ENCODE results near the gene PLEKHJ1. TPM values are rescaled to one million over a fixed set of nuclear protein-coding genes. Genes with fewer than 3 reads are reported as not detected.
A peak's percentile ranks its signal among the peaks of the same experiment; 100 is the strongest.

PLEKHJ1 gene
- total and polyA plus RNA-seq, 2 of the 13 experiments (the other 11 are each of a cell fraction or from before 2014, with no cell fraction given), result 70.5 to 130 TPM

DNA sequence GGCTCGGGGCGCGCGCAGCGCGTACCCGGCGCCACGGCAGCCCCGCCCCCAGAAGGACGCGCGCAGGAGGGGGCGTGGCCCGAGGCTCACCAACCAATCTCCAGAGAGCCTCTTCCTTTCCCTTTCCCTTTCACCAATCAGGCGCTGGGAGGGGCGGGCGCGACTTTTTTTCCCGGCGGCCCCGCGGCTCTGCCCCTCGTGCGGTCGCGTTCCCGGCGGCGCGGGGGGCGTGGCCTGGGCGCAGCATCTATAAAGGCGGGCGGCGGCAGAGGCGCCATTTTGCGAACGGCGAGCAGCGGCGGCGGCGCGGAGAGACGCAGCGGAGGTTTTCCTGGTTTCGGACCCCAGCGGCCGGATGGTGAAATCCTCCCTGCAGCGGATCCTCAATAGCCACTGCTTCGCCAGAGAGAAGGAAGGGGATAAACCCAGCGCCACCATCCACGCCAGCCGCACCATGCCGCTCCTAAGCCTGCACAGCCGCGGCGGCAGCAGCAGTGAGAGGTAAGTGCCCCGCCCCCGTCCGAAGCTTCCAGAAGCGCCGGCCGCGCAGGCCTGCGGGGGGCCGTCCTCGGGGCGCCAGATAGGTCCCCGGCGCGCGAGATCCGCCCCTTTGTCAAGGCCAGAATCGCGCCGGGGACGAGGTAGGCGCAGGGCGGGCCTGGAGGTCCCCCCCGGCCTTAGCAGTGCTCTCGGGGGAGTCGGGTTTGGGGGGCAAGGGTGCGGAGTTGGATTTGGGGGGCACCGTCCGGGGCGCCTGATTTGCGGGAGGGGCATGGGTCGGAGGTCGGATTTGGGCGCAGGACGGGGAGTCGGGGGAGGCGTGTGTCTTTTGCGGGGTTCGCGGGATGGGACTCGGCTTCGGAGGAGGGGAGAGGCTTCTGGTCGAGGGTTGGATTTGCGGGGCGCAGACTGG is 33.4 kb upstream of the PLEKHJ1 start (continued):
- TF ChIP-seq FOXO4 (CRISPR knock-in tag; conservative IDR thresholded peaks at IDR 0.05) (no peak), IRF2 (CRISPR knock-in tag; IDR thresholded peaks at IDR 0.05) (peak; percentile 38; the same call in 1 of the 2 replicates), ZNF775 (CRISPR knock-in tag; IDR thresholded peaks at IDR 0.05; ENCODE audit: borderline replicate concordance) (no peak), NR1H2 (CRISPR knock-in tag; IDR thresholded peaks at IDR 0.05; ENCODE audit: borderline replicate concordance, low read depth) (no peak), DPF2 (CRISPR knock-in tag; IDR thresholded peaks at IDR 0.05; ENCODE audit: borderline replicate concordance, low read depth) (no peak), HOXA7 (CRISPR knock-in tag; IDR thresholded peaks at IDR 0.05) (no peak), ZNF124 (CRISPR knock-in tag; IDR thresholded peaks at IDR 0.05) (peak; percentile 76; the same call in 1 of the 2 replicates), ZNF660 (CRISPR knock-in tag; IDR thresholded peaks at IDR 0.05; ENCODE audit: borderline replicate concordance, low read depth) (no peak), ZNF333 (CRISPR knock-in tag; IDR thresholded peaks at IDR 0.05; ENCODE audit: borderline replicate concordance) (no peak), POLR2AphosphoS2 (IDR thresholded peaks at IDR 0.05; ENCODE audit: low read depth, low read length) (peak; percentile 84), LRRFIP1 (CRISPR knock-in tag; conservative IDR thresholded peaks at IDR 0.05) (no peak), NFE2L2 (IDR thresholded peaks at IDR 0.05; ENCODE audit: low read length) (no peak), HDAC1 (CRISPR knock-in tag; IDR thresholded peaks at IDR 0.05) (peak; percentile 78), HNRNPK (IDR thresholded peaks at IDR 0.05; ENCODE audit: low read depth, low read length, poor library complexity, severe bottlenecking) (no peak), SALL1 (CRISPR knock-in tag; IDR thresholded peaks at IDR 0.05) (peak; percentile 86), GMEB1 (CRISPR knock-in tag; IDR thresholded peaks at IDR 0.05; ENCODE audit: borderline replicate concordance) (peak; percentile 89)
